H9 (cell line): ENCODE data around the gene FAM3D. TPM values are rescaled to one million over a fixed set of nuclear protein-coding genes. Genes with fewer than 3 reads are reported as not detected.

Experiments
- DNase-seq: peaks from one replicate; pipeline ENCODE4 v3.0.0-alpha.2; 2017
- H2AFZ ChIP-seq: one replicate; pipeline ENCODE4 v1.6.1; 2013; ENCODE audit warnings: mild to moderate bottlenecking, low read length, control low read depth, moderate library complexity
- H2AK5ac ChIP-seq: 2 replicates; pipeline ENCODE4 v1.6.1; 2013; ENCODE audit warnings: low read length, control low read depth, mixed read lengths; ENCODE audit not compliant: insufficient read length
- H2BK120ac ChIP-seq: one replicate; pipeline ENCODE4 v1.6.1; 2013; ENCODE audit warnings: low read depth, mild to moderate bottlenecking, low read length, control low read depth, inconsistent platforms; ENCODE audit not compliant: poor library complexity, severe bottlenecking
- H2BK12ac ChIP-seq: 2 replicates; pipeline ENCODE4 v1.6.1; 2013; ENCODE audit warnings: low read length, control low read depth, mixed read lengths, low read depth; ENCODE audit not compliant: insufficient read length
- H2BK15ac ChIP-seq: 2 replicates; pipeline ENCODE4 v1.6.1; 2013; ENCODE audit warnings: low read depth, low read length, control low read depth
- H2BK20ac ChIP-seq: one replicate; pipeline ENCODE4 v1.6.1; 2013; ENCODE audit warnings: low read depth, mild to moderate bottlenecking, low read length, control low read depth, inconsistent platforms; ENCODE audit not compliant: poor library complexity, severe bottlenecking
- H2BK5ac ChIP-seq: 2 replicates; pipeline ENCODE4 v1.6.1; 2013; ENCODE audit warnings: low read length, control low read depth, mixed read lengths; ENCODE audit not compliant: insufficient read length
- H3K14ac ChIP-seq: 2 replicates; pipeline ENCODE4 v1.6.1; 2013; ENCODE audit warnings: low read length, control low read depth; ENCODE audit not compliant: insufficient read depth
- H3K18ac ChIP-seq: 2 replicates; pipeline ENCODE4 v1.6.1; 2013; ENCODE audit warnings: low read depth, mild to moderate bottlenecking, mixed read lengths, low read length, control low read depth; ENCODE audit not compliant: insufficient read length
- H3K23ac ChIP-seq: 2 replicates; pipeline ENCODE4 v1.6.1; 2013; ENCODE audit warnings: low read length, control low read depth, mixed read lengths, low read depth; ENCODE audit not compliant: insufficient read length
- H3K23me2 ChIP-seq: 2 replicates; pipeline ENCODE4 v1.6.1; 2013; ENCODE audit warnings: low read depth, mild to moderate bottlenecking, mixed read lengths, low read length, control low read depth; ENCODE audit not compliant: insufficient read length, poor library complexity, severe bottlenecking
- H3K27ac ChIP-seq: 2 replicates; pipeline ENCODE4 v1.5.1; 2013; ENCODE audit warnings: low read length, control low read depth, mixed read lengths, low read depth; ENCODE audit not compliant: insufficient read length
- H3K27me3 ChIP-seq: 2 replicates; pipeline ENCODE4 v1.6.1; 2013; ENCODE audit warnings: low read length, control low read depth, inconsistent platforms; ENCODE audit not compliant: insufficient read depth
- H3K4ac ChIP-seq: 2 replicates; pipeline ENCODE4 v1.6.1; 2013; ENCODE audit warnings: low read depth, mild to moderate bottlenecking, control low read depth, inconsistent platforms, low read length, moderate library complexity
- H3K4me1 ChIP-seq: 2 replicates; pipeline ENCODE4 v1.6.1; 2013; ENCODE audit warnings: low read length, control low read depth, inconsistent platforms; ENCODE audit not compliant: insufficient read depth
- H3K4me2 ChIP-seq: 2 replicates; pipeline ENCODE4 v1.6.1; 2013; ENCODE audit warnings: low read length, control low read depth, mixed read lengths; ENCODE audit not compliant: insufficient read length, insufficient read depth
- H3K56ac ChIP-seq: 2 replicates; pipeline ENCODE4 v1.6.1; 2013; ENCODE audit warnings: low read depth, mild to moderate bottlenecking, mixed read lengths, low read length, control low read depth; ENCODE audit not compliant: insufficient read length
- H3K79me1 ChIP-seq: 2 replicates; pipeline ENCODE4 v1.6.1; 2013; ENCODE audit warnings: low read depth, mild to moderate bottlenecking, moderate library complexity, low read length, control low read depth, inconsistent platforms; ENCODE audit not compliant: insufficient read depth, poor library complexity, severe bottlenecking
- H3K79me2 ChIP-seq: 2 replicates; pipeline ENCODE4 v1.6.1; 2013; ENCODE audit warnings: low read length, control low read depth, inconsistent platforms; ENCODE audit not compliant: insufficient read depth
- H3K9ac ChIP-seq: 2 replicates; pipeline ENCODE4 v1.6.1; 2013; ENCODE audit warnings: low read length, control low read depth, mixed read lengths; ENCODE audit not compliant: insufficient read length; ENCODE audit errors: extremely low read depth
- H3K9me3 ChIP-seq: one replicate; pipeline ENCODE4 v1.6.1; 2013; ENCODE audit warnings: low read depth, low read length, inconsistent platforms; ENCODE audit not compliant: control insufficient read depth
- H3T11ph ChIP-seq: one replicate; pipeline ENCODE4 v1.6.1; 2013; ENCODE audit warnings: mild to moderate bottlenecking, low read length, control low read depth, inconsistent platforms
- H4K20me1 ChIP-seq: one replicate; pipeline ENCODE4 v1.6.1; 2013; ENCODE audit not compliant: control insufficient read depth, insufficient read length, insufficient read depth
- H4K5ac ChIP-seq: 2 replicates; pipeline ENCODE4 v1.6.1; 2013; ENCODE audit warnings: low read depth, mild to moderate bottlenecking, mixed read lengths, low read length, control low read depth; ENCODE audit not compliant: insufficient read length
- H4K8ac ChIP-seq: replicated peaks from 2 replicates; pipeline ENCODE4 v1.6.1; 2013; ENCODE audit warnings: low read length, control low read depth, mixed read lengths, low read depth; ENCODE audit not compliant: insufficient read length
- H4K91ac ChIP-seq: 2 replicates; pipeline ENCODE4 v1.6.1; 2013; ENCODE audit warnings: low read depth, mild to moderate bottlenecking, moderate library complexity, mixed read lengths, low read length, control low read depth; ENCODE audit not compliant: insufficient read length
- H3K27ac Mint-ChIP-seq, 3 experiments: 2 replicates in 2 of 3; 3 replicates in 1 of 3; pipeline ENCODE4 v1.8.0; 2020 to 2021; ENCODE audit warnings: mixed read lengths in 3 of 3, mild to moderate bottlenecking in 1 of 3, moderate library complexity in 1 of 3
- H3K27me3 Mint-ChIP-seq: 2 replicates; pipeline ENCODE4 v1.8.0; 2021; ENCODE audit warnings: low read depth, mild to moderate bottlenecking, moderate library complexity, mixed read lengths
- H3K36me3 Mint-ChIP-seq, 3 experiments: 2 replicates in 2 of 3; 3 replicates in 1 of 3; pipeline ENCODE4 v1.8.0; 2020 to 2021; ENCODE audit warnings: low read depth in 3 of 3, mixed read lengths in 3 of 3; ENCODE audit not compliant: insufficient read depth in 1 of 3
- H3K4me1 Mint-ChIP-seq, 2 experiments: 2 replicates each; pipeline ENCODE4 v1.8.0; 2020; ENCODE audit warnings: mixed read lengths in 2 of 2
- H3K4me3 Mint-ChIP-seq, 2 experiments: 2 replicates in 1 of 2; 3 replicates in 1 of 2; pipeline ENCODE4 v1.8.0; 2020 to 2021; ENCODE audit warnings: mild to moderate bottlenecking in 2 of 2, mixed read lengths in 2 of 2, moderate library complexity in 1 of 2
- H3K9me3 Mint-ChIP-seq, 2 experiments: 2 replicates in 1 of 2; 3 replicates in 1 of 2; pipeline ENCODE4 v1.8.0; 2020; ENCODE audit warnings: mild to moderate bottlenecking in 2 of 2, mixed read lengths in 2 of 2, moderate library complexity in 1 of 2
- WGBS: extraction: QIAGEN DNeasy Blood & Tissue Kit; methylation state at CpG from one replicate; pipeline ENCODE4 v1.1.7; 2013; ENCODE audit warnings: missing lambda C conversion rate, low lambda C conversion rate, mixed read lengths; ENCODE audit not compliant: insufficient read length; ENCODE audit errors: extremely low coverage; 5-methylcytosine and 5-hydroxymethylcytosine counted together
- total RNA-seq: library from RNA; stranded (reverse); gene quantifications from 2 replicates; pipeline ENCODE4 v1.2.1, GENCODE V29; 2021
- TF ChIP-seq, protein P1 (sequence below): fragments of 200-600 bp; sonication (generic); conservative IDR thresholded peaks from 3 replicates; pipeline ENCODE4 v1.8.0; 2021; ENCODE audit warnings: antibody characterized with exemption, mild to moderate bottlenecking

FAM3D gene
- total RNA-seq, 1 experiment from 2014 or later, result not detected

DNA sequence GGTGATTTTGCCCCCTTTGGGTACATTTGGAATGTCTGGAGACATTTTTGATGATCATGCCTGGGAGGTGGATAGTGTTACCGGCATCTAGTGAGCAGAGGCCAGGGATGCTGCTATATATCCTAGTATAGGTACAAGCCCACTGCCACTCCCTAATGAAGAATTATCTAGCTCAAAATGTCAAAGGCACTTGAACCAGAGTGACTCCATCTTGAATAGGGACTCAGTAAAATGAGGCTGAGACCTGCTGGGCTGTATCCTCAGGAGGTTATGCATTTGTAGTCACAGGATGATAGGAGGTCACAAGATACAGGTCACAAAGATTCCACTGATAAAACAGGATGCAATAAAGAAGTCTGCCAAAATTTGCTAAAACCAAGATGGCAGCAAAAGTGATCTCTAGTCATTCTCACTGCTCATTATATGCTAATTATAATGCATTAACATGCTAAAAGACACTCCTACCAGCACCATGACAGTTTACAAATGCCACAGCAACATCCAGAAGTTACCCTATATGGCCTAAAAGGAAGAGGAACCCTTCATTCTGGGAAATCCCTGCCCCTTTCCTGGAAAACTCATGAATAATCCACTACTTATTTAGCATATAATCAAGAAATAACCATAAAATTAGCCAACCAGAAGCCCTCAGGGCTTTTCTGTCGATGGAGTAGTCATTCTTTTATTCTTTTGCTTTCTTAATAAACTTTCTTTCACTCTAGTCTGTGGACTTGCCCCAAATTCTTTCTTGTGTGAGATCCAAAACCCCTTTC, 40.0 kb upstream of the FAM3D start:
- Mint-ChIP-seq H3K4me1 (no peaks in the 10 kb centered on the region), H3K27me3 (peaks cover 3% of the 10 kb centered on the region; the same call in 1 of the 2 replicates), H3K9me3 (peaks cover 0 to 3% of the 10 kb centered on the region in 2 experiments; a peak in 3 of 5 replicates), H3K4me3 (no peak overlapping the region), H3K36me3 (no peaks in the 10 kb centered on the region; a peak in 2 of 7 replicates), H3K27ac (no peak overlapping the region)
- no peak overlapping the region for H3K9ac ChIP-seq
- no peak overlapping the region for H2BK5ac ChIP-seq
- DNase-seq, result no peak
- H2BK20ac ChIP-seq, result no peak overlapping the region
- H2AK5ac ChIP-seq, result no peak overlapping the region
- no peak overlapping the region for H3K18ac ChIP-seq
- H4K5ac ChIP-seq, result no peak overlapping the region
- H3K14ac ChIP-seq, result no peak overlapping the region
- no peaks in the 10 kb centered on the region for H3K79me2 ChIP-seq
- H3K4me2 ChIP-seq, result no peak overlapping the region
- H2BK120ac ChIP-seq, result no peak overlapping the region
- no peak overlapping the region for H4K91ac ChIP-seq
- H3K4ac ChIP-seq, result no peak overlapping the region
- no peaks in the 10 kb centered on the region for H4K20me1 ChIP-seq
- H3T11ph ChIP-seq, result no peak overlapping the region
- no peaks in the 10 kb centered on the region for H3K9me3 ChIP-seq
- H2AFZ ChIP-seq, result no peak overlapping the region
- H3K79me1 ChIP-seq, result no peaks in the 10 kb centered on the region
- H2BK12ac ChIP-seq, result no peak overlapping the region
- no CpG with 5 or more reads among the region's 2 CpGs for WGBS
- H3K27ac ChIP-seq, result no peak overlapping the region
- no peaks in the 10 kb centered on the region for H3K23me2 ChIP-seq
- H3K56ac ChIP-seq, result no peak overlapping the region
- H4K8ac ChIP-seq, result no peak overlapping the region
- TF ChIP-seq, protein P1, sequence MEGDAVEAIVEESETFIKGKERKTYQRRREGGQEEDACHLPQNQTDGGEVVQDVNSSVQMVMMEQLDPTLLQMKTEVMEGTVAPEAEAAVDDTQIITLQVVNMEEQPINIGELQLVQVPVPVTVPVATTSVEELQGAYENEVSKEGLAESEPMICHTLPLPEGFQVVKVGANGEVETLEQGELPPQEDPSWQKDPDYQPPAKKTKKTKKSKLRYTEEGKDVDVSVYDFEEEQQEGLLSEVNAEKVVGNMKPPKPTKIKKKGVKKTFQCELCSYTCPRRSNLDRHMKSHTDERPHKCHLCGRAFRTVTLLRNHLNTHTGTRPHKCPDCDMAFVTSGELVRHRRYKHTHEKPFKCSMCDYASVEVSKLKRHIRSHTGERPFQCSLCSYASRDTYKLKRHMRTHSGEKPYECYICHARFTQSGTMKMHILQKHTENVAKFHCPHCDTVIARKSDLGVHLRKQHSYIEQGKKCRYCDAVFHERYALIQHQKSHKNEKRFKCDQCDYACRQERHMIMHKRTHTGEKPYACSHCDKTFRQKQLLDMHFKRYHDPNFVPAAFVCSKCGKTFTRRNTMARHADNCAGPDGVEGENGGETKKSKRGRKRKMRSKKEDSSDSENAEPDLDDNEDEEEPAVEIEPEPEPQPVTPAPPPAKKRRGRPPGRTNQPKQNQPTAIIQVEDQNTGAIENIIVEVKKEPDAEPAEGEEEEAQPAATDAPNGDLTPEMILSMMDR, result no peak
- H2BK15ac ChIP-seq, result no peak overlapping the region
- H3K4me1 ChIP-seq, result no peaks in the 10 kb centered on the region
- H3K23ac ChIP-seq, result no peak overlapping the region
- H3K27me3 ChIP-seq, result no peaks in the 10 kb centered on the region
